A549 (cell line): ENCODE results near the gene ZFAND4. TPM values are rescaled to one million over a fixed set of nuclear protein-coding genes. Genes with fewer than 3 reads are reported as not detected.

Experiments used
- ATAC-seq, 2 experiments: fragments of 200-7000 bp in 1 of 2; fragments of >200 bp in 1 of 2; cut with Nextera tagmentation in 1 of 2; cut with Tn5 transposase in 1 of 2; 3 replicates each; pipeline versions ENCODE4 v1.8.0 to v1.9.1; 2018 to 2020; ENCODE audit warnings: mild to moderate bottlenecking in 1 of 2, moderate library complexity in 1 of 2
- CTCF ChIA-PET: fragments of 300-600 bp; sonication (Branson Sonifier 250); formaldehyde crosslinking; extraction: SDS; loops from one replicate; lab custom pipeline; 2021; ENCODE audit warnings: antibody characterized with exemption, inconsistent platforms; lab: Yijun Ruan, JAX
- POLR2A ChIA-PET: fragments of 350-600 bp; formaldehyde crosslinking; extraction: SDS; loops from one replicate; lab custom pipeline; 2021; ENCODE audit warnings: antibody characterized with exemption, inconsistent platforms; lab: Yijun Ruan, JAX
- DNase-seq, 2 experiments: peaks; one replicate each; pipeline versions ENCODE4 v3.0.0 to v3.0.0-alpha.2; 2011 to 2016; ENCODE audit warnings: low read depth in 1 of 2, low spot score in 1 of 2
- FAIRE-seq: peaks from 2 replicates; lab custom pipeline; 2011; peaks lifted over from hg19 to GRCh38; lab: Jason Lieb, UNC
- H3K27ac ChIP-seq, 2 experiments: fragments of >200 bp; sonication (Bioruptor Twin); formaldehyde crosslinking; 3 replicates each; pipeline ENCODE4 v1.5.1; 2016 to 2017
- H3K4me1 ChIP-seq: fragments of >200 bp; sonication (Bioruptor Twin); formaldehyde crosslinking; 3 replicates; pipeline ENCODE4 v1.6.1; 2016
- H3K4me2 ChIP-seq: fragments of >200 bp; sonication (Bioruptor Twin); formaldehyde crosslinking; 3 replicates; pipeline ENCODE4 v1.6.1; 2016
- H3K4me3 ChIP-seq: fragments of >200 bp; sonication (Bioruptor Twin); formaldehyde crosslinking; 3 replicates; pipeline ENCODE4 v1.5.1; 2016
- H3K9me3 ChIP-seq: fragments of >200 bp; sonication (Bioruptor Twin); formaldehyde crosslinking; 3 replicates; pipeline ENCODE4 v1.6.1; 2016
- ATOH8 ChIP-seq: fragments of 250-450 bp; sonication (Bioruptor Pico); IDR thresholded peaks from 2 replicates; pipeline ENCODE4 v1.5.0; 2020; ENCODE audit warnings: low read depth, mild to moderate bottlenecking, moderate library complexity
- CEBPB ChIP-seq, 2 experiments: fragments of >200 bp in 1 of 2; sonication (Bioruptor Twin) in 1 of 2; formaldehyde crosslinking in 1 of 2; IDR thresholded peaks; 2 replicates each; pipeline ENCODE4 v1.6.1; 2012 to 2016
- E2F6 ChIP-seq: IDR thresholded peaks from 2 replicates; pipeline ENCODE4 v1.6.1; 2012; ENCODE audit warnings: low read depth, borderline replicate concordance
- FOSB ChIP-seq: fragments of 250-450 bp; sonication (Bioruptor Pico); IDR thresholded peaks from 2 replicates; pipeline ENCODE4 v1.5.0; 2020; ENCODE audit warnings: mild to moderate bottlenecking, moderate library complexity
- HES2 ChIP-seq: fragments of >200 bp; sonication (Bioruptor Twin); formaldehyde crosslinking; IDR thresholded peaks from 2 replicates; pipeline ENCODE4 v1.6.1; 2016
- HEYL ChIP-seq: fragments of 250-450 bp; sonication (Bioruptor Pico); IDR thresholded peaks from 2 replicates; pipeline ENCODE4 v1.8.0; 2021; ENCODE audit warnings: mild to moderate bottlenecking, moderate library complexity
- JUNB ChIP-seq: fragments of >200 bp; sonication (Bioruptor Twin); formaldehyde crosslinking; IDR thresholded peaks from 2 replicates; pipeline ENCODE4 v1.6.1; 2016
- KDM1A ChIP-seq: fragments of 200-600 bp; sonication (generic); IDR thresholded peaks from 2 replicates; pipeline ENCODE4 v1.6.1; 2016; ENCODE audit warnings: low read depth, mild to moderate bottlenecking
- MAX ChIP-seq: IDR thresholded peaks from 2 replicates; pipeline ENCODE4 v1.6.1; 2012
- MAZ ChIP-seq: fragments of 150-350 bp; IDR thresholded peaks from 2 replicates; pipeline ENCODE4 v1.6.1; 2014; ENCODE audit warnings: antibody characterized with exemption, low read depth, low read length, borderline replicate concordance
- NR3C1 ChIP-seq: fragments of >200 bp; sonication (Bioruptor Twin); formaldehyde crosslinking; IDR thresholded peaks from 3 replicates; pipeline ENCODE4 v1.6.1; 2017
- PBX3 ChIP-seq: IDR thresholded peaks from 2 replicates; pipeline ENCODE4 v1.6.1; 2012
- PHF8 ChIP-seq: fragments of 200-600 bp; sonication (generic); IDR thresholded peaks from 2 replicates; pipeline ENCODE4 v1.6.1; 2016; ENCODE audit warnings: low read depth, mild to moderate bottlenecking, antibody characterized with exemption, moderate library complexity, borderline replicate concordance
- POLR2A ChIP-seq: IDR thresholded peaks from 2 replicates; pipeline ENCODE4 v1.6.1; 2012; ENCODE audit warnings: mild to moderate bottlenecking, low read length
- RARB ChIP-seq: fragments of 250-450 bp; sonication (Bioruptor Pico); IDR thresholded peaks from 2 replicates; pipeline ENCODE4 v1.8.0; 2021; ENCODE audit warnings: mild to moderate bottlenecking, moderate library complexity
- TFCP2L1 ChIP-seq: fragments of 250-450 bp; sonication (Bioruptor Pico); IDR thresholded peaks from 2 replicates; pipeline ENCODE4 v1.5.0; 2021; ENCODE audit warnings: mild to moderate bottlenecking
- TP53 ChIP-seq: fragments of 250-450 bp; sonication (Bioruptor Pico); IDR thresholded peaks from 2 replicates; pipeline ENCODE4 v1.5.0; 2021; ENCODE audit warnings: mild to moderate bottlenecking, moderate library complexity
- ZNF302 ChIP-seq: fragments of 250-450 bp; sonication (Bioruptor Pico); IDR thresholded peaks from 2 replicates; pipeline ENCODE4 v1.9.0; 2021; ENCODE audit warnings: inconsistent platforms, mild to moderate bottlenecking, moderate library complexity
- whole genome bisulfite sequencing: methylation state at CpG from one replicate; pipeline ENCODE4 v1.1.6; 2017; ENCODE audit errors: missing lambda C conversion rate; 5-methylcytosine and 5-hydroxymethylcytosine counted together
- polyA plus RNA-seq, 4 experiments: library from polyadenylated mRNA; depleted of rRNA in 3 of 4; stranded (reverse); fragments of >200 nt; fragmentation: RNase III in 1 of 4; extraction: RNeasy Plus Mini Kit Qiagen cat#74134 plus additional on column Dnase treatment in 1 of 4; gene quantifications; 2 replicates in 3 of 4; 3 replicates in 1 of 4; pipeline ENCODE4 v1.2.3, GENCODE V29; 2011 to 2017

Gene ZFAND4
- polyA plus RNA-seq, 2 of the 4 experiments (the other 2 are of a cell fraction) = 4.5 to 7.4 TPM

GRCh38 chr10:45585131-45585530 is 87.4 kb downstream of the ZFAND4 start:
- Histone ChIP-seq H3K4me3 (no peak overlapping the region), H3K9me3 (no peaks in the 10 kb centered on the region), H3K4me1 (no peaks in the 10 kb centered on the region; the same call in 2 of the 3 replicates), H3K27ac (no peak overlapping the region), H3K4me2 (no peak overlapping the region)
- ChIA-PET CTCF (no interaction called here), POLR2A (no interaction called here)
- ATAC-seq (no peak), DNase-seq (no peak), FAIRE-seq (no peak)
- 88% methylated on average over 2 of the region's 2 CpGs for WGBS
- TF ChIP-seq PHF8 = no peak
- no peak for TF ChIP-seq TFCP2L1 (CRISPR knock-in tag)
- no peak for TF ChIP-seq MAX
- no peak for TF ChIP-seq ATOH8 (CRISPR knock-in tag)
- TF ChIP-seq POLR2A = no peak
- TF ChIP-seq MAZ = no peak
- no peak for TF ChIP-seq E2F6
- no peak for TF ChIP-seq NR3C1
- TF ChIP-seq ZNF302 (CRISPR knock-in tag) = no peak
- no peak for TF ChIP-seq TP53
- TF ChIP-seq HEYL (CRISPR knock-in tag) = no peak

- no peak for DNase-seq
- no peak for FAIRE-seq
- Histone ChIP-seq H3K4me3 (no peak overlapping the region), H3K4me1 (no peaks in the 10 kb centered on the region; the same call in 2 of the 3 replicates), H3K9me3 (no peaks in the 10 kb centered on the region), H3K4me2 (no peak overlapping the region)
- ATAC-seq = no peak
- WGBS = 87% methylated on average over 1 of the region's 1 CpG
- CTCF ChIA-PET = no interaction called here
- TF ChIP-seq FOSB (CRISPR knock-in tag) (no peak), POLR2A (no peak), KDM1A (no peak), ATOH8 (CRISPR knock-in tag) (no peak), HES2 (no peak), RARB (CRISPR knock-in tag) (no peak), JUNB (no peak), CEBPB (IDR thresholded peaks at IDR 0.05) (no peak), E2F6 (no peak), PHF8 (no peak), PBX3 (no peak)
- TF ChIP-seq, all 56 proteins: peak for 0
- POLR2A ChIA-PET = no interaction called here
- H3K27ac ChIP-seq = no peak overlapping the region
These were observed 90.2 kb downstream of the ZFAND4 start for GRCh38 chr10:45582386-45582781.
